ENCODE data around the gene RAP1GAP2.

The RAP1GAP2 gene

GRCh38 chr17:2909175-2909845 lies 113.1 kb downstream of the RAP1GAP2 start:
- DNase-seq (ENCODE audit: low read depth in 1 of 2, low spot score in 1 of 2): no peak

- no peak for DNase-seq (ENCODE audit: low read depth in 1 of 2, low spot score in 1 of 2)
These were observed 113.6 kb downstream of the RAP1GAP2 start for GRCh38 chr17:2909846-2910234.

- no peak for DNase-seq (ENCODE audit: low read depth in 1 of 2, low spot score in 1 of 2)
These were observed 115.0 kb downstream of the RAP1GAP2 start for GRCh38 chr17:2911035-2911754.

GRCh38 chr17:2911755-2912111 lies 115.5 kb downstream of the RAP1GAP2 start:
- no peak for DNase-seq (ENCODE audit: low read depth in 1 of 2, low spot score in 1 of 2)

- no peak for DNase-seq (ENCODE audit: low read depth in 1 of 2, low spot score in 1 of 2)
These were observed 116.5 kb downstream of the RAP1GAP2 start for GRCh38 chr17:2912754-2913153.

- no peak for DNase-seq (ENCODE audit: low read depth in 1 of 2, low spot score in 1 of 2)
These were observed 120.2 kb downstream of the RAP1GAP2 start for GRCh38 chr17:2916461-2916860.

GRCh38 chr17:2921443-2921842 lies 125.2 kb downstream of the RAP1GAP2 start:
- DNase-seq (ENCODE audit: low read depth in 1 of 2, low spot score in 1 of 2): no peak

GRCh38 chr17:2924211-2924610 lies 128.0 kb downstream of the RAP1GAP2 start:
- no peak for DNase-seq (ENCODE audit: low read depth in 1 of 2, low spot score in 1 of 2)

GRCh38 chr17:2925011-2925410 lies 128.8 kb downstream of the RAP1GAP2 start:
- no peak for DNase-seq (ENCODE audit: low read depth in 1 of 2, low spot score in 1 of 2)

DNA sequence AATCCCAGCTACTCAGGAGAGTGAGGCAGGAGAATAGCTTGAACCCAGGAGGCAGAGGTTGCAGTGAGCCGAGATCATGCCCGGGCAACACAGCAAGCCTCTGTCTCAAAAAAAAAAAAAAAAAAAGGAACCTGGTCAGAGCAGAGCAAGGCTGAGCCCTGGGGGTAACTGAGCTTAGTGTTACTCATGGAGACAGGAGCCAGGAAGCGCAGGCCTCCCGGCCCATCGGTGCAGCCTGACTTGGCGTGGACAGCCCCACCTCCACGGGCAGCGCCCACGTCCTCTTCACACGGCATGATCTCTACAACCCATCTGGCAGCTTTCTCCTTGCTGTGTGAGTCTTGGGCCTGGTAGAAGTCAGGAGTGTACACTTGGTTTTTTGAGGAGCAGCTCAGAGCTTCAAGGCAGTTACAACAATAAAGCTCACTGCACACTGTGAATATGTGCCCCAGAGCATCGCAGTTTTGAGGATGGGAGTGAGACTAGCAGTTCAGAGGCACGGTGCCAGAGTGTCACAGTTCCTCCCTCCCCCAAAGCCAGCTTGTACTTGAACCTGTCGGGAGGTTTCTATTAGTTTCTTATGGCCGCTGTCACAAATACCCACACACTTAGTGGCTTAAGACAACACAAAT lies 129.9 kb downstream of the RAP1GAP2 start:
- no peak for DNase-seq (ENCODE audit: low read depth in 1 of 2, low spot score in 1 of 2)

DNA sequence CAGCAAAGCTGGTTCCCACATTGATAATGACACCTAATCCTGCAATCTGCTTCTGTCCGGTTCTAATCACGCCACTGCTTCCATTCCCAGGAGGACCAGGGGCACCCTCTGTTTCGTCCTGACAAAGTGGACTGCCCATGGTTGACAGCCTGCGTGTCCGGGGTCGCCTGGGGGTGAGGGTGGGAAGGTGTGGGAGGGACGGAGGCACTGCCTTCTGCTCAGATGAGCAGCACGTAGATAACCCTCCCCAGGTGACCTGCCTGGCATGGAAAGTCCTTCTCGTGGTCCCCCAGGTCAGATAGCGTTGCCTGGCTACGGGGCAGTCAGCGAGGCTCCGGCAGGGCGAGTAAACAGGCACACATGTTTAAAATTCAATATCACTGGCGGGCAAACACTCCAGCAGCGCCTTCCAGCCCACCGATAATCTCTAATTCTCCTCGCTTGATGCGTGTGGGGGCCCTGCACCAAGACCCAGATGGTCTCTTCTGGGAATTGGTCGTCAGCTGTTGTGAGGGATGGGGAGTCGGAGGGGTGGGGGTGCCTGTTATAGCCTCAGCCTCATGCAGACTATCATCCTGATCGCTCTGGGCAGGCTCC lies 132.2 kb downstream of the RAP1GAP2 start:
- no peak for DNase-seq (ENCODE audit: low read depth in 1 of 2, low spot score in 1 of 2)

GRCh38 chr17:2929881-2930533 lies 133.8 kb downstream of the RAP1GAP2 start:
- peak in 1 of 2 donors; percentile 13 for DNase-seq (ENCODE audit: low read depth in 1 of 2, low spot score in 1 of 2)

DNA sequence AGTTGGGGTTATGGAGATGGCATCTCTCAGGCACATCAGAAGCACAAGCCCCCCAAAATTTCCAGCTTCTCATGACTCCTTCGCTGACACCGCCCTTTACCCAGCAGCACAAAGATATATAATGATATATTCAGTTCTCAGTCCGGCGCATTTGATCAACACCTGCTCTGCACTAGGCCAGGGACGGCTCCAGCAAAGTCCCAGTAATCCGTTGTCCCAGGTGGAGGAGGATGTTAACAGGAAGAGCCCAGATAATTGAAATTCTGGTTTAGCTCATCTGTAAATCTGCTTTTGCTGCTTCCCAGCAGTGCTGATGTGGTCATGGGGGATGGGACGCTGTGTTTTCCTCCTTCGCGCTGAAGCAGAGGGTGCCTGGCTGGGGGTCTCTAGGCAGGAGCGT lies 135.6 kb downstream of the RAP1GAP2 start:
- DNase-seq (ENCODE audit: low read depth in 1 of 2, low spot score in 1 of 2): no peak

GRCh38 chr17:2932946-2933345 lies 136.7 kb downstream of the RAP1GAP2 start:
- no peak for DNase-seq (ENCODE audit: low read depth in 1 of 2, low spot score in 1 of 2)

- no peak for DNase-seq (ENCODE audit: low read depth in 1 of 2, low spot score in 1 of 2)
These were observed 137.4 kb downstream of the RAP1GAP2 start for GRCh38 chr17:2933606-2934005.

DNA sequence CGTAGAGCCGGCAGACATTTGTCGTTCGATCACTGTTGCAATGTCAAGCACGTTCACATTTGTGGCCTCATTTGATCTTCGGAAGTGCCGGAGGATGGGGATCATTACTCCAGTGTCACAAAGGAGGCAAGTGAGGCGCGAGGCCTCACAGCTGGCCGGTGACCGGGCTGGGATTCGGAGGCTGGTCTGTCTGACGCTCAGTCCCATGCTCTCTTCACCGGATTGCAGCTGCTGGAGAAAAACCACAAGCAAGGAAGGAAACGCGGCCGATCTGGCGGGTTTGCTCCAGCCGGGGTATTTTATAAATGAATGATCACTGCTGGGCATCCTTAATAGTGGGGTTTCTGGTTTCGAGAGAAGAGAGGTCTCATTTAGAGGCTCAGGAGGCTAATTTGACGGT lies 139.4 kb downstream of the RAP1GAP2 start:
- no peak for DNase-seq (ENCODE audit: low read depth in 1 of 2, low spot score in 1 of 2)

DNA sequence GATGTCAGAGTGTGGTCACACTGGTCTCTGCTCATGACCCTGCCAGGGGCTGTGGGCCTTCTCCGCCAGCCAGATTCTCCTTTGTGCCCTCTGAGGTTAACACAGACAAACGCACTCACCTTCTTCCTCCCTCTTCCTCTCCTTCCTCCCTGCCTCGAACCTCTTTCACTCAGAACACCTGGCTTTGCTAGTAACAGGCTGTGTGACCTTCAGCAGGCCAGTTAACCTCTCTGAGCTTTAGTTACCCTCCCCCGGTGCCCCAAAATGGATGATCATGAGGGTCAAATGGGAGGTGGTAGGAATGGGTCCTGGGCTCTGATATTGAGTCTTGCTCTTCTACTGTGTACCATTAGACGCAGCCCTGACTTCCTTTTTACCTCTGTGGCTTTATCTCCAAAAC lies 140.1 kb downstream of the RAP1GAP2 start:
- no peak for DNase-seq (ENCODE audit: low read depth in 1 of 2, low spot score in 1 of 2)

DNA sequence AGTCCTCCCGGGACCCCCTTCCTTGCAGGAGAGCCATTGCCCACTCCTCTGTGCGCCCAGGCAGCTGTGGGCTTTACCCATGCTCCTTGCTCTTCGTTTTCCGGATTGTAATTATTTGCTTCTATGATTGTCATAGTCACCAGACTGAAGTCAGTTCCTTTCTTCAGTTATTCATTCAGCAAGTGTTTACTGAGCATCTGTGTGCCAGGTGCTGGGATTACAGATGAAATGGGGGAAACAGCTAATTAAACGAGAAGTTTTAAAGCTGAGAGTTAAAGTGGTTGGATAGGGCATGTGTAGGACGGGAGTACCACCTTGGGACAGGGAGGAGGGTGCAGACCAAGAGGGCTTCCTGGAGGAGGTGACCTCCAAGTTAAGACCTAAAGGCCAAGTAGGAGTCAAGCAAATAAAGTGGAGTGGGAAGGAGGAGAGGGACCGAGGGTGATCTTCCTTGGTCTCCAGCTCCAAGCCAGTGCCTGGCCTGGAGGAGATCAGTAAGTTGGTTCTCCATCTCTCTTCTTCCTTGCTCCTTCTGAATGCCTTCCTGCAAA lies 140.6 kb downstream of the RAP1GAP2 start:
- DNase-seq (ENCODE audit: low read depth in 1 of 2, low spot score in 1 of 2): no peak

GRCh38 chr17:2937331-2938003 lies 141.2 kb downstream of the RAP1GAP2 start:
- no peak for DNase-seq (ENCODE audit: low read depth in 1 of 2, low spot score in 1 of 2)

- DNase-seq (ENCODE audit: low read depth in 1 of 2, low spot score in 1 of 2): no peak
These were observed 143.6 kb downstream of the RAP1GAP2 start for GRCh38 chr17:2939714-2940351.
